Nephron progenitor cell (in vitro differentiated cells): ENCODE results near the gene CNTNAP2.

Experiments used
- DNase-seq: peaks from one replicate; pipeline ENCODE4 v3.0.0; 2021
- H3K27ac Mint-ChIP-seq: 2 replicates; pipeline ENCODE4 v1.8.0; 2021; ENCODE audit warnings: mild to moderate bottlenecking, moderate library complexity, mixed read lengths
- H3K27me3 Mint-ChIP-seq: 2 replicates; pipeline ENCODE4 v1.8.0; 2021; ENCODE audit warnings: mild to moderate bottlenecking, low read depth, mixed read lengths; ENCODE audit not compliant: poor library complexity
- H3K36me3 Mint-ChIP-seq: 2 replicates; pipeline ENCODE4 v1.8.0; 2021; ENCODE audit warnings: low read depth, mixed read lengths
- H3K4me1 Mint-ChIP-seq: 2 replicates; pipeline ENCODE4 v1.8.0; 2021; ENCODE audit warnings: mixed read lengths
- H3K4me3 Mint-ChIP-seq: 2 replicates; pipeline ENCODE4 v1.8.0; 2021; ENCODE audit warnings: mild to moderate bottlenecking, moderate library complexity, mixed read lengths
- H3K9me3 Mint-ChIP-seq: 2 replicates; pipeline ENCODE4 v1.8.0; 2021; ENCODE audit warnings: mild to moderate bottlenecking, moderate library complexity, mixed read lengths
- TF ChIP-seq, protein P1 (sequence below): fragments of 200-600 bp; sonication (generic); IDR thresholded peaks from 2 replicates; pipeline ENCODE4 v1.5.0; 2021; ENCODE audit warnings: antibody characterized with exemption

The CNTNAP2 gene

DNA sequence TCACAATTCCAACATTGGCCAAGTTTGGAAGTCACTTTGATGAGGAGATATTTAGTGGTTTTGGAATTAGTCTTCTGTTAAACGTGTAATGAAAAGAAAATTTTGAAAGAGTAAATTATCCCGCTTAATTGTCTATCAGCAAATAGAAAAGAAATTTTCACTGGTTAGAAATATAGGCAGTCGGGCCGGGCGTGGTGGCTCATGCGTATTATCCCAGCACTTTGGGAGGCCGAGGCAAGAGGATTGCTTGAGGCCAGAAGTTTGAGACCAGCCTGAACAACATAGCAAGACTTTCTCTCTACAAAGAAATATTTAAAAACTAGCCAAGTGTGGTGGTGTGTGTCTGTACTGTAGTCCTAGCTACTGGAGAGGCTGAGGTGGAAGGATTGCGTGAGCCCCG, 13.4 kb downstream of the CNTNAP2 start:
- peaks cover 2% of the 10 kb centered on the region for H3K27me3 Mint-ChIP-seq
- H3K27ac Mint-ChIP-seq = no peak overlapping the region
- DNase-seq = no peak
- H3K4me3 Mint-ChIP-seq = no peak overlapping the region
- H3K36me3 Mint-ChIP-seq = no peaks in the 10 kb centered on the region
- TF ChIP-seq, protein P1, sequence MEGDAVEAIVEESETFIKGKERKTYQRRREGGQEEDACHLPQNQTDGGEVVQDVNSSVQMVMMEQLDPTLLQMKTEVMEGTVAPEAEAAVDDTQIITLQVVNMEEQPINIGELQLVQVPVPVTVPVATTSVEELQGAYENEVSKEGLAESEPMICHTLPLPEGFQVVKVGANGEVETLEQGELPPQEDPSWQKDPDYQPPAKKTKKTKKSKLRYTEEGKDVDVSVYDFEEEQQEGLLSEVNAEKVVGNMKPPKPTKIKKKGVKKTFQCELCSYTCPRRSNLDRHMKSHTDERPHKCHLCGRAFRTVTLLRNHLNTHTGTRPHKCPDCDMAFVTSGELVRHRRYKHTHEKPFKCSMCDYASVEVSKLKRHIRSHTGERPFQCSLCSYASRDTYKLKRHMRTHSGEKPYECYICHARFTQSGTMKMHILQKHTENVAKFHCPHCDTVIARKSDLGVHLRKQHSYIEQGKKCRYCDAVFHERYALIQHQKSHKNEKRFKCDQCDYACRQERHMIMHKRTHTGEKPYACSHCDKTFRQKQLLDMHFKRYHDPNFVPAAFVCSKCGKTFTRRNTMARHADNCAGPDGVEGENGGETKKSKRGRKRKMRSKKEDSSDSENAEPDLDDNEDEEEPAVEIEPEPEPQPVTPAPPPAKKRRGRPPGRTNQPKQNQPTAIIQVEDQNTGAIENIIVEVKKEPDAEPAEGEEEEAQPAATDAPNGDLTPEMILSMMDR = no peak
- H3K4me1 Mint-ChIP-seq = no peaks in the 10 kb centered on the region
- H3K9me3 Mint-ChIP-seq = no peaks in the 10 kb centered on the region

DNA sequence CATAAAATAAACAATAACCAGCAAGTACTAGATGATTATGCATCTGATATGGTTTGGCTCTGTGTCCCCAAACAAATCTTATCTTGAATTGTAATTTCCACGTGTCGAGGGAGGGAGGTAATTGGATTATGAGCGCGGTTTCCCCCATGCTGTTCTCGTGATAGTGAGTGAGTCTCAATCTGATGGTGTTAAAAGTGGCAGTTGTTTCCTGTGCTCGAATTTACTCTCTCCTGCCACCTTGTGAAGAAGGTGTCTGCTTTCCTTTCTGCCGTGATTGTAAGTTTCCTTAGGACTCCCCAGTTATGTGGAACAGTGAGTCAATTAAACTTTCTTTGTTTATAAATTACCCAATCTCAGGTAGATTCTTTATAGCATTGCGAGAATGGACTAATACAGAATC, 15.1 kb downstream of the CNTNAP2 start:
- DNase-seq = no peak
- no peak overlapping the region for H3K27ac Mint-ChIP-seq
- H3K27me3 Mint-ChIP-seq = no peaks in the 10 kb centered on the region
- H3K4me1 Mint-ChIP-seq = no peaks in the 10 kb centered on the region
- no peaks in the 10 kb centered on the region for H3K9me3 Mint-ChIP-seq
- TF ChIP-seq, protein P1 = no peak
- H3K4me3 Mint-ChIP-seq = no peak overlapping the region
- H3K36me3 Mint-ChIP-seq = no peaks in the 10 kb centered on the region

DNA sequence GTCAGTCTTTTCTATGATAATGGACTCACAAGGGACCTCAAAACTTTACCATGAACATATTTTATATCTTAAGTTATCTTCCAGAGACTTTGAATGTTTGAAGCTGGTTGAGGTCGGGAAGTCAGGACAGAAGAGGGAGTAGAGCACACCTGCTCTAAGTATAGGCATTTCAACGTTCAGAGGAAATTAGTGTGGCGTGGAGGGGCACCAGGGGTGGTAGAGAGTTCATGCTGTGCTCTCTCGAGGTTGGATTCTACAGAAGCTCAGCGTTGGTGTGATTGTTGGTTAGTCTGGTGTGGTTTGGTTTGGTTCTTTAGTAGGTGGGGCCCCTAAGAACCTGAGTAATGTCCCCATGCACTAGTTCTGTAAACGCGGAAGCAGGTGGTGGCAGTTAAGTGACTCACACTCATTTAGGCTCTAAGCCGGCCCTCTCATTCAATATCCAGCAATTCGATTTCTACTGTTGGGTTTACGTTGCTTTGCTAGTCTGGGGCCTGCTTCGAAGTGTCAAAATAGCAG, 19.8 kb downstream of the CNTNAP2 start:
- Mint-ChIP-seq H3K4me1 (no peaks in the 10 kb centered on the region), H3K27me3 (no peaks in the 10 kb centered on the region), H3K27ac (no peak overlapping the region), H3K36me3 (no peaks in the 10 kb centered on the region), H3K4me3 (no peak overlapping the region), H3K9me3 (no peaks in the 10 kb centered on the region)
- DNase-seq = no peak
- TF ChIP-seq, protein P1 = no peak

DNA sequence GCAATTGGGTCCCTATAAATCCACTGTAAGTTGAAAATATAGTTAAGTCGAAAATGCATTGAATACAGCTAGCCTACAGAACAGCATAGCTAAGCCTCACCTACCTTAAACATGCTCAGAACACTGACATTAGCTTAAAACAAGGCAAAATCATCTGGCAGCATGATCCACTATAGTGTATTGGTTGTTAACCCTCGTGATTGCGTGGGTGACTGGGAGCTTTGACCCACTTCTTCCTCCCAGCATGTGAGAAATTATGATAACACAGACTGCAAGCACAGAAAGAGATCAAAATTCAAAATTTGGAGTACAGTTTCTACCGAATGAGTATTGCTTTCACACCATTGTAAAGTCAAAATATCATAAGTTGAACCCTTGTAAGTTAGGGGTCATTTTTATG, 22.3 kb downstream of the CNTNAP2 start:
- TF ChIP-seq, protein P1 = no peak
- Mint-ChIP-seq H3K27me3 (no peaks in the 10 kb centered on the region), H3K27ac (no peak overlapping the region), H3K4me3 (no peak overlapping the region), H3K4me1 (no peaks in the 10 kb centered on the region), H3K9me3 (no peaks in the 10 kb centered on the region), H3K36me3 (no peaks in the 10 kb centered on the region)
- no peak for DNase-seq

DNA sequence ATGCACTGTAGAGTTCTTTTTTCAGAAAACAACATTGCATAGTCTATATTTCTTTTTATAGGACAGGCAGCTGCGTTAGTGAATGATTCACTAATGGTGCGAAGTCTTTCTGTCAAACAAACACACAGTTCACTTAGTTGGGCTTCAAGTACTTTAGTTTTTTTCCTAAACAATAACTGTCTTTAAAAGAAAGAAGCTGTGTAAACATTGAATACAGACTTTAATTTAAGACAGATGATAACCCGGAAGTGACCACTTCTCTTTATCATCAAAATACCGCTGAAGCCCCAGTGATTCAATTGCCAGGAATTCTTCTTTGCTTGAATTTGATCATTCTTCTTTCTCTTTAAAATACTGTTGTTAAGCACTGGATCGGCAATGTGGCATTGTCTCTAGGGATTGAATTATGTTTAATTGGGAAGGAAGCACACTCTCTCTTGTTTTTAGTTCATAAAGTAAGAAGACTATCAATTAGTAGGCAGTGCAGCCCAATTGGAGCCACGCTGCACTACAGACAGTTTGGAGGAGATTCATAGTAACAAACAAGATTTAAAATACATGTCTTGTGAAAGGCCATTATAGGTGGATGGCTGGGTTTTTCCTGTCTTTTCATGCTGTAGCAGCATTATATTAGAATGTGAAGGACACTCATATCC, 30.4 kb downstream of the CNTNAP2 start:
- DNase-seq = no peak
- no peaks in the 10 kb centered on the region for H3K9me3 Mint-ChIP-seq
- no peak overlapping the region for H3K4me3 Mint-ChIP-seq
- no peaks in the 10 kb centered on the region for H3K27me3 Mint-ChIP-seq
- no peak overlapping the region for H3K27ac Mint-ChIP-seq
- TF ChIP-seq, protein P1 = no peak
- no peaks in the 10 kb centered on the region for H3K36me3 Mint-ChIP-seq
- H3K4me1 Mint-ChIP-seq = peaks cover 4% of the 10 kb centered on the region

DNA sequence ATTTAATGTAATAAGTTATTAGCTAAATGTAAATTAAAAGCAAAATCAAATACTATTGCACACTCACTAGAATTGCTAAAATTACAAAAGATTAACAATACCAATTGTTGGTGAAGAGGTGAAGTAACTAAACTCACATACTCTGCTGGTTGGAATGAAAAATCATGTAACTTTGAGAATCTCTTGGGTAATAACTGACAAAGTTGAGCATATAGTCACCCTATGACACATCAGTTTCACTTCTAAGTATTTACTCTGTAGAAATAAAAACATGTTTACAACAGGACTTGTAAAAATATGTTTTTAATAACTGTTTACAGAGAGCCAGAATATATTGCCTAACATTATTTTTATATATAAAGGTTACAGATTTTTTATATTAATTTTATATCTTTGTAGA, 33.6 kb downstream of the CNTNAP2 start:
- no peak for DNase-seq
- no peak overlapping the region for H3K4me3 Mint-ChIP-seq
- no peaks in the 10 kb centered on the region for H3K36me3 Mint-ChIP-seq
- H3K27ac Mint-ChIP-seq = no peak overlapping the region
- H3K4me1 Mint-ChIP-seq = peaks cover 4% of the 10 kb centered on the region
- H3K9me3 Mint-ChIP-seq = no peaks in the 10 kb centered on the region
- H3K27me3 Mint-ChIP-seq = no peaks in the 10 kb centered on the region
- TF ChIP-seq, protein P1 = no peak
